Measurements from ENCODE around the gene FOLR2.

Gene FOLR2

GRCh38 chr11:72228229-72228843 is 11.7 kb downstream of the FOLR2 start:
- DNase-seq (ENCODE audit: low read depth, low spot score): no peak
- H3K4me3 ChIP-seq (ENCODE audit: low read length): no peak overlapping the region

- DNase-seq (ENCODE audit: low read depth, low spot score): no peak
- H3K4me3 ChIP-seq (ENCODE audit: low read length): no peak overlapping the region
Measured at GRCh38 chr11:72228844-72229231, 12.2 kb downstream of the FOLR2 start.

GRCh38 chr11:72229336-72229924 is 12.8 kb downstream of the FOLR2 start:
- DNase-seq (ENCODE audit: low read depth, low spot score): no peak
- H3K4me3 ChIP-seq (ENCODE audit: low read length): no peak overlapping the region

GRCh38 chr11:72229925-72230763 is 13.6 kb downstream of the FOLR2 start:
- DNase-seq (ENCODE audit: low read depth, low spot score): no peak
- H3K4me3 ChIP-seq (ENCODE audit: low read length): no peak overlapping the region

GRCh38 chr11:72230764-72231365 is 14.3 kb downstream of the FOLR2 start:
- DNase-seq (ENCODE audit: low read depth, low spot score): no peak
- H3K4me3 ChIP-seq (ENCODE audit: low read length): no peak overlapping the region

GRCh38 chr11:72231396-72232259 is 15.0 kb downstream of the FOLR2 start:
- H3K4me3 ChIP-seq (ENCODE audit: low read length): no peak overlapping the region
- no peak for DNase-seq (ENCODE audit: low read depth, low spot score)

- DNase-seq (ENCODE audit: low read depth, low spot score): no peak
Measured at GRCh38 chr11:72232260-72233055, 15.9 kb downstream of the FOLR2 start.

GRCh38 chr11:72233056-72233772 is 16.6 kb downstream of the FOLR2 start:
- no peak overlapping the region for H3K4me3 ChIP-seq (ENCODE audit: low read length)
- DNase-seq (ENCODE audit: low read depth, low spot score): no peak

More at GRCh38 chr11:72232260-72233055, 15.9 kb downstream of the FOLR2 start:
- H3K4me3 ChIP-seq (ENCODE audit: low read length): no peak overlapping the region

GRCh38 chr11:72233773-72234513 is 17.3 kb downstream of the FOLR2 start:
- no peak overlapping the region for H3K4me3 ChIP-seq (ENCODE audit: low read length)
- no peak for DNase-seq (ENCODE audit: low read depth, low spot score)

- H3K4me3 ChIP-seq (ENCODE audit: low read length): no peak overlapping the region
- no peak for DNase-seq (ENCODE audit: low read depth, low spot score)
Measured at GRCh38 chr11:72234514-72234830, 17.9 kb downstream of the FOLR2 start.

GRCh38 chr11:72234920-72235319 is 18.3 kb downstream of the FOLR2 start:
- no peak overlapping the region for H3K4me3 ChIP-seq (ENCODE audit: low read length)
- no peak for DNase-seq (ENCODE audit: low read depth, low spot score)

GRCh38 chr11:72235351-72236057 is 18.9 kb downstream of the FOLR2 start:
- no peak overlapping the region for H3K4me3 ChIP-seq (ENCODE audit: low read length)
- DNase-seq (ENCODE audit: low read depth, low spot score): no peak

- no peak for DNase-seq (ENCODE audit: low read depth, low spot score)
- H3K4me3 ChIP-seq (ENCODE audit: low read length): no peak overlapping the region
Measured at GRCh38 chr11:72236083-72236697, 19.6 kb downstream of the FOLR2 start.

GRCh38 chr11:72236774-72237111 is 20.1 kb downstream of the FOLR2 start:
- DNase-seq (ENCODE audit: low read depth, low spot score): no peak
- no peak overlapping the region for H3K4me3 ChIP-seq (ENCODE audit: low read length)

- DNase-seq (ENCODE audit: low read depth, low spot score): no peak
Measured at GRCh38 chr11:72237112-72237931, 20.7 kb downstream of the FOLR2 start.

More at GRCh38 chr11:72237112-72237931, 20.7 kb downstream of the FOLR2 start:
- no peak overlapping the region for H3K4me3 ChIP-seq (ENCODE audit: low read length)

Data from Jurkat, Clone E6-1 (cell line).